SK-N-SH (cell line): Measurements from ENCODE around the gene LXN. TPM values are rescaled to one million over a fixed set of nuclear protein-coding genes. Genes with fewer than 3 reads are reported as not detected.

ENCODE experiments used
- CTCF ChIA-PET: fragments of 300-600, 350-600 bp; formaldehyde crosslinking; extraction: SDS; loops from one replicate; lab custom pipeline; 2021; lab: Yijun Ruan, JAX
- POLR2A ChIA-PET: fragments of 350-600 bp; sonication (Branson Sonifier 250); formaldehyde crosslinking; extraction: SDS; loops from one replicate; lab custom pipeline; 2020; ENCODE audit warnings: antibody characterized with exemption, inconsistent platforms; lab: Yijun Ruan, JAX
- DNase-seq: peaks from one replicate; pipeline ENCODE4 v3.0.0; 2012
- H2AFZ ChIP-seq: fragments of 200-600 bp; sonication (generic); 2 replicates; pipeline ENCODE4 v1.8.1; 2016; ENCODE audit warnings: antibody characterized with exemption, mild to moderate bottlenecking, low read depth
- H3F3A ChIP-seq: fragments of 200-600 bp; sonication (generic); replicated peaks from 2 replicates; pipeline ENCODE3; 2016; ENCODE audit warnings: antibody characterized with exemption, mild to moderate bottlenecking; ENCODE audit not compliant: insufficient read depth
- H3K27ac ChIP-seq, 2 experiments: fragments of 200-500 bp in 1 of 2; fragments of 200-600 bp in 1 of 2; sonication (Bioruptor generic) in 1 of 2; sonication (generic), shearing (Covaris generic) in 1 of 2; 2 replicates each; pipeline versions ENCODE4 v1.5.1 to v1.6.1; 2014 to 2016; ENCODE audit warnings: low read depth in 2 of 2, inconsistent platforms in 1 of 2, low read length in 1 of 2, mild to moderate bottlenecking in 1 of 2, mixed read lengths in 1 of 2
- H3K27me3 ChIP-seq: fragments of 200-600 bp; sonication (generic), shearing (Covaris generic); 2 replicates; pipeline ENCODE4 v1.6.1; 2016; ENCODE audit warnings: mixed run types; ENCODE audit not compliant: insufficient read depth
- H3K36me3 ChIP-seq, 2 experiments: fragments of 200-500 bp in 1 of 2; fragments of 200-600 bp in 1 of 2; sonication (Bioruptor generic) in 1 of 2; sonication (generic) in 1 of 2; replicated peaks in 1 of 2; 2 replicates each; pipeline versions ENCODE3 to v1.5.1; 2014 to 2016; ENCODE audit warnings: low read length in 1 of 2, mild to moderate bottlenecking in 1 of 2; ENCODE audit not compliant: insufficient read depth in 2 of 2, control insufficient read depth in 1 of 2
- H3K4me1 ChIP-seq, 2 experiments: fragments of 200-500 bp in 1 of 2; fragments of 200-600 bp in 1 of 2; sonication (Bioruptor generic) in 1 of 2; sonication (generic), shearing (Covaris generic) in 1 of 2; 2 replicates each; pipeline versions ENCODE4 v1.5.1 to v1.6.1; 2014 to 2016; ENCODE audit warnings: low read depth in 1 of 2, low read length in 1 of 2, mixed run types in 1 of 2; ENCODE audit not compliant: insufficient read depth in 2 of 2, control insufficient read depth in 1 of 2
- H3K4me2 ChIP-seq: fragments of 200-600 bp; sonication (generic), shearing (Covaris generic); 2 replicates; pipeline ENCODE4 v1.6.1; 2017; ENCODE audit warnings: mixed run types
- H3K4me3 ChIP-seq, 2 experiments: fragments of 200-500 bp in 1 of 2; fragments of 200-600 bp in 1 of 2; sonication (Bioruptor generic) in 1 of 2; sonication (generic), shearing (Covaris generic) in 1 of 2; 2 replicates each; pipeline versions ENCODE4 v1.5.1 to v1.8.1; 2014 to 2016; ENCODE audit warnings: low read depth in 2 of 2, inconsistent platforms in 1 of 2, low read length in 1 of 2, mild to moderate bottlenecking in 1 of 2, mixed read lengths in 1 of 2, moderate library complexity in 1 of 2
- H3K79me2 ChIP-seq: fragments of 200-600 bp; sonication (generic); 2 replicates; pipeline ENCODE4 v1.8.1; 2017; ENCODE audit warnings: mild to moderate bottlenecking; ENCODE audit not compliant: insufficient read depth
- H3K9ac ChIP-seq: fragments of 200-600 bp; sonication (generic); 2 replicates; pipeline ENCODE4 v1.6.1; 2017; ENCODE audit warnings: mixed run types
- H3K9me2 ChIP-seq: fragments of 200-600 bp; sonication (generic); 2 replicates; pipeline ENCODE4 v1.6.1; 2017; ENCODE audit warnings: mixed run types
- H3K9me3 ChIP-seq: fragments of 200-600 bp; sonication (generic); 2 replicates; pipeline ENCODE4 v1.6.1; 2017; ENCODE audit warnings: mixed run types, mild to moderate bottlenecking, moderate library complexity
- H4K20me1 ChIP-seq: fragments of 200-600 bp; sonication (generic); 2 replicates; pipeline ENCODE4 v1.6.1; 2017; ENCODE audit warnings: mild to moderate bottlenecking, mixed run types; ENCODE audit not compliant: insufficient read depth
- EP300 ChIP-seq, 2 experiments: IDR thresholded peaks; 2 replicates each; pipeline versions ENCODE4 v1.4.0 to v1.6.1; 2012; ENCODE audit warnings: borderline replicate concordance in 1 of 2, low read depth in 1 of 2, low read length in 1 of 2
- EZH2phosphoT487 ChIP-seq: fragments of 200-600 bp; sonication (generic); IDR thresholded peaks from 2 replicates; pipeline ENCODE4 v1.6.1; 2017; ENCODE audit warnings: low read depth, mixed run types, mild to moderate bottlenecking, antibody characterized with exemption, moderate library complexity, borderline replicate concordance
- FOSL2 ChIP-seq: IDR thresholded peaks from 2 replicates; pipeline ENCODE4 v1.4.0; 2012; ENCODE audit warnings: low read depth, mild to moderate bottlenecking, moderate library complexity, borderline replicate concordance
- GATA2 ChIP-seq: sonication (generic); formaldehyde crosslinking; IDR thresholded peaks from 2 replicates; pipeline ENCODE4 v1.5.0; 2020; ENCODE audit warnings: mild to moderate bottlenecking, missing genetic modification reagents
- JUND ChIP-seq: IDR thresholded peaks from 2 replicates; pipeline ENCODE4 v1.4.0; 2012
- MAX ChIP-seq: IDR thresholded peaks from 2 replicates; pipeline ENCODE4 v1.4.0; 2012; ENCODE audit warnings: low read depth
- MEF2A ChIP-seq: IDR thresholded peaks from 2 replicates; pipeline ENCODE4 v1.4.0; 2012; ENCODE audit warnings: low read depth, borderline replicate concordance
- MXI1 ChIP-seq: IDR thresholded peaks from 2 replicates; pipeline ENCODE4 v1.6.1; 2012; ENCODE audit warnings: mild to moderate bottlenecking, low read depth, low read length, improper control_type of control experiment
- NFIC ChIP-seq: IDR thresholded peaks from 2 replicates; pipeline ENCODE4 v1.4.0; 2012; ENCODE audit warnings: borderline replicate concordance
- NRF1 ChIP-seq: IDR thresholded peaks from 2 replicates; pipeline ENCODE4 v1.6.1; 2012; ENCODE audit warnings: low read depth, mild to moderate bottlenecking, low read length
- PBX3 ChIP-seq: IDR thresholded peaks from 2 replicates; pipeline ENCODE4; 2012
- RCOR1 ChIP-seq: fragments of 150-350 bp; IDR thresholded peaks from 2 replicates; pipeline ENCODE4 v1.6.1; 2017; ENCODE audit warnings: antibody characterized with exemption, low read length
- RXRA ChIP-seq: IDR thresholded peaks from 2 replicates; pipeline ENCODE4 v1.4.0; 2012; ENCODE audit warnings: low read depth, mild to moderate bottlenecking, borderline replicate concordance
- TCF12 ChIP-seq: IDR thresholded peaks from 2 replicates; pipeline ENCODE4 v1.4.0; 2012
- TEAD4 ChIP-seq: IDR thresholded peaks from 2 replicates; pipeline ENCODE4 v1.4.0; 2012; ENCODE audit warnings: mild to moderate bottlenecking, borderline replicate concordance; ENCODE audit not compliant: insufficient read depth
- WGBS: methylation state at CpG from one replicate; pipeline ENCODE4 v1.1.6; 2017; ENCODE audit warnings: low lambda C conversion rate; 5-methylcytosine and 5-hydroxymethylcytosine counted together
- polyA plus RNA-seq, 3 experiments: library from polyadenylated mRNA; depleted of rRNA; stranded (reverse); fragments of >200 nt; gene quantifications; 2 replicates each; pipeline ENCODE4 v1.2.3, GENCODE V29; 2012
- TF ChIP-seq, protein P1 (sequence below): IDR thresholded peaks from 2 replicates; pipeline ENCODE4 v1.4.0; 2012; ENCODE audit warnings: low read depth, borderline replicate concordance
- TF ChIP-seq, protein P2 (sequence below): IDR thresholded peaks from 2 replicates; pipeline ENCODE4 v1.4.0; 2012; ENCODE audit warnings: low read depth, borderline replicate concordance

LXN gene
- polyA plus RNA-seq, 1 of the 3 experiments (the other 2 are of a cell fraction) = not detected

GRCh38 chr3:158701420-158702065, 29.1 kb upstream of the LXN start:
- CTCF ChIA-PET = interaction anchor here (0.7 to 1.8 kb wide), 3 partner anchors 10 to 57 kb away, joined by 3 to 6 read pairs (median 3); partner anchors contain the start of gene GFM1
- H3K9ac ChIP-seq = no peak overlapping the region; the same call in 1 of the 2 replicates

GRCh38 chr3:158700559-158700958, 28.1 kb upstream of the LXN start:
- Histone ChIP-seq H3K4me3 (no peak overlapping the region), H3K9ac (no peak overlapping the region), H4K20me1 (no peaks in the 10 kb centered on the region), H3K9me3 (no peaks in the 10 kb centered on the region), H3K79me2 (peaks cover 18% of the 10 kb centered on the region; the same call in 1 of the 2 replicates), H3K9me2 (no peaks in the 10 kb centered on the region), H3K27ac (peak overlapping the region in 1 of 2 experiments; percentile 85; a peak in 3 of 4 replicates), H3K4me1 (peaks cover 12 to 33% of the 10 kb centered on the region in 2 experiments), H3K4me2 (0 out of 2 replicates have a peak overlapping the region, but pooled peaks have one; percentile 5), H2AFZ (no peak overlapping the region), H3F3A (peaks cover 32% of the 10 kb centered on the region), H3K27me3 (no peaks in the 10 kb centered on the region), H3K36me3 (peaks cover 5 to 12% of the 10 kb centered on the region in 2 experiments)
- peak; percentile 90 for TF ChIP-seq NFIC
- no peak for TF ChIP-seq MXI1
- TF ChIP-seq FOSL2 = no peak; the same call in 1 of the 2 replicates
- TF ChIP-seq EZH2phosphoT487 = no peak
- TF ChIP-seq RXRA = no peak
- no peak for TF ChIP-seq MEF2A
- peak; percentile 31 to 55; a peak in 1 of 4 replicates for TF ChIP-seq EP300 (IDR thresholded peaks at IDR 0.05; ENCODE audit: borderline replicate concordance in 1 of 2, low read depth in 1 of 2, low read length in 1 of 2)
- TF ChIP-seq NRF1 = no peak
- peak; percentile 47; the same call in 1 of the 2 replicates for TF ChIP-seq JUND
- no peak for TF ChIP-seq RCOR1
- peak; percentile 90 for TF ChIP-seq PBX3
- TF ChIP-seq GATA2 (CRISPR knock-in tag) = no peak
- TF ChIP-seq TCF12 = peak; percentile 66
- ChIA-PET CTCF (interaction anchor here (0.7 to 1.8 kb wide), 4 partner anchors 12 to 91 kb away, joined by 3 to 6 read pairs (median 4); no protein-coding TSS in a partner anchor), POLR2A (no interaction called here)
- no peak for DNase-seq

More at GRCh38 chr3:158701420-158702065, 29.1 kb upstream of the LXN start:
- WGBS = 58% methylated on average over 4 of the region's 4 CpGs
- TF ChIP-seq MEF2A = no peak
- TF ChIP-seq JUND = peak; percentile 17; the same call in 1 of the 2 replicates
- TF ChIP-seq, protein P1, sequence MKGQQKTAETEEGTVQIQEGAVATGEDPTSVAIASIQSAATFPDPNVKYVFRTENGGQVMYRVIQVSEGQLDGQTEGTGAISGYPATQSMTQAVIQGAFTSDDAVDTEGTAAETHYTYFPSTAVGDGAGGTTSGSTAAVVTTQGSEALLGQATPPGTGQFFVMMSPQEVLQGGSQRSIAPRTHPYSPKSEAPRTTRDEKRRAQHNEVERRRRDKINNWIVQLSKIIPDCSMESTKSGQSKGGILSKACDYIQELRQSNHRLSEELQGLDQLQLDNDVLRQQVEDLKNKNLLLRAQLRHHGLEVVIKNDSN = no peak
- no peak for TF ChIP-seq TEAD4
- TF ChIP-seq, protein P2, sequence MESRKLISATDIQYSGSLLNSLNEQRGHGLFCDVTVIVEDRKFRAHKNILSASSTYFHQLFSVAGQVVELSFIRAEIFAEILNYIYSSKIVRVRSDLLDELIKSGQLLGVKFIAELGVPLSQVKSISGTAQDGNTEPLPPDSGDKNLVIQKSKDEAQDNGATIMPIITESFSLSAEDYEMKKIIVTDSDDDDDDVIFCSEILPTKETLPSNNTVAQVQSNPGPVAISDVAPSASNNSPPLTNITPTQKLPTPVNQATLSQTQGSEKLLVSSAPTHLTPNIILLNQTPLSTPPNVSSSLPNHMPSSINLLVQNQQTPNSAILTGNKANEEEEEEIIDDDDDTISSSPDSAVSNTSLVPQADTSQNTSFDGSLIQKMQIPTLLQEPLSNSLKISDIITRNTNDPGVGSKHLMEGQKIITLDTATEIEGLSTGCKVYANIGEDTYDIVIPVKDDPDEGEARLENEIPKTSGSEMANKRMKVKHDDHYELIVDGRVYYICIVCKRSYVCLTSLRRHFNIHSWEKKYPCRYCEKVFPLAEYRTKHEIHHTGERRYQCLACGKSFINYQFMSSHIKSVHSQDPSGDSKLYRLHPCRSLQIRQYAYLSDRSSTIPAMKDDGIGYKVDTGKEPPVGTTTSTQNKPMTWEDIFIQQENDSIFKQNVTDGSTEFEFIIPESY = no peak
- TF ChIP-seq PBX3 = no peak
- no peak for TF ChIP-seq MAX
- Histone ChIP-seq H3K4me1 (peaks cover 12 to 33% of the 10 kb centered on the region in 2 experiments), H3K79me2 (peaks cover 19% of the 10 kb centered on the region; the same call in 1 of the 2 replicates), H3K4me3 (no peak overlapping the region), H3F3A (peaks cover 32% of the 10 kb centered on the region), H3K36me3 (peaks cover 5 to 14% of the 10 kb centered on the region in 2 experiments), H2AFZ (no peak overlapping the region), H3K9me3 (no peaks in the 10 kb centered on the region), H3K27me3 (no peaks in the 10 kb centered on the region), H3K9me2 (no peaks in the 10 kb centered on the region), H4K20me1 (no peaks in the 10 kb centered on the region), H3K4me2 (peak overlapping the region; percentile 60; the same call in 1 of the 2 replicates), H3K27ac (peak overlapping the region in 1 of 2 experiments; percentile 85; a peak in 3 of 4 replicates)
- POLR2A ChIA-PET = no interaction called here
- DNase-seq = no peak
